Measurements from ENCODE around the gene CHMP1A. TPM values are rescaled to one million over a fixed set of nuclear protein-coding genes. Genes with fewer than 3 reads are reported as not detected.

The CHMP1A gene
- total RNA-seq, 2 donors from 2014 or later = 75.8 to 128 TPM

GRCh38 chr16:89617036-89617435 lies 40.5 kb downstream of the CHMP1A start:
- Histone ChIP-seq H3K4me3 (no peak overlapping the region), H3K27ac (no peak overlapping the region), H3K27me3 (replicated peaks; ENCODE audit: insufficient read depth) (no peaks in the 10 kb centered on the region), H3K9me3 (no peaks in the 10 kb centered on the region), H3K4me1 (replicated peaks) (no peaks in the 10 kb centered on the region), H3K36me3 (no peaks in the 10 kb centered on the region)
- 50% methylated on average over 6 of the region's 6 CpGs for WGBS
- TF ChIP-seq POLR2A (IDR thresholded peaks at IDR 0.05) = no peak
- no peak for TF ChIP-seq POLR2AphosphoS5 (IDR thresholded peaks at IDR 0.05)
- no peak for TF ChIP-seq CTCF (IDR thresholded peaks at IDR 0.05)
- intact Hi-C loops (cut with DNase I) = no loop called here
- no peak for DNase-seq (ENCODE audit: low spot score)

DNA sequence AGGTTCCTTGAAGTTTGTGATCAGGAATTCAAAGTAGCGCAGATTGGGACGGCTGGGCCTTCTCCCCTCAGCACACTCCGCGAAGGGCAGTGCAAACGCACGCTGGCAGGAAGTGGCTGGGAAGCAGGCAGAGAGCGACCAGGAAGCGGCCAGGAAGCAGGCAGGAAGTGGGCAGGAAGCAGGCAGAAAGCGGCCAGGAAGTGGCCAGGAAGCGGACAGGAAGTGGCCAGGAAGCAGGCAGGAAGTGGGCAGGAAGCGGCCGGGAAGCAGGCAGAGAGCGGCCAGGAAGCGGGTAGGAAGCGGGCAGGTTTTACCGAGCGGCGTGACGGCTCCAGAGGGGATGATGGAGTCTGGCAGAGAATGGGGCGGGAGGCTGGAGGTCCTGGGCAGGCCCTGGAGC lies 40.9 kb downstream of the CHMP1A start:
- TF ChIP-seq CTCF (IDR thresholded peaks at IDR 0.05) (no peak), POLR2AphosphoS5 (IDR thresholded peaks at IDR 0.05) (no peak), POLR2A (IDR thresholded peaks at IDR 0.05) (no peak)
- intact Hi-C loops (cut with DNase I) = no loop called here
- Histone ChIP-seq H3K4me1 (replicated peaks) (no peaks in the 10 kb centered on the region), H3K9me3 (no peaks in the 10 kb centered on the region), H3K27ac (no peak overlapping the region), H3K36me3 (no peaks in the 10 kb centered on the region), H3K4me3 (no peak overlapping the region), H3K27me3 (replicated peaks; ENCODE audit: insufficient read depth) (no peaks in the 10 kb centered on the region)
- WGBS = 80% methylated on average over 20 of the region's 20 CpGs
- no peak for DNase-seq (ENCODE audit: low spot score)

DNA sequence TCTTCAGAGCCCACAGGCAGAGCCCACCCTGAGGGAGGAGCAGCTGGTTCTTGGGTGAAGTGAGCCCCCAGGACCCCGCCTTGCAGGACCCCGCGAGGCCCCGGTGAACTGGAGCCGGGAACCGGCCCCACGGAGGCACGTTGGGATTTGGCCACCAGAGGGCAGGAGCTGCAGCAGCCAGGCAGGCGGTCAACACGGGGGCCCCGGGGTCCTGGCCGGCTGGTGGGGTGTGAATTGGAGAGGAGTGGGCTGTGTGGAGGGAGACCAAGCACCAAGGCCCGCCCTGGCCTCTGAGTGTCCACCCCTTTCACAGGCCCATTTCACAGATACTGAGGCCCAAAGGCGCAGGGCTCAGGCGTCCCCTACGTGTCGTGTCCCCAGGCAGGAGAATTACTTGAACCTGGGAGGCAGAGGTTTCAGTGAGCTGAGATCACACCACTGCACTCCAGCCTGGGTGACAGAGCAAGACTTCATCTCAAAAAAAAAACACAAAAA lies 41.9 kb downstream of the CHMP1A start:
- WGBS = 50% methylated on average over 17 of the region's 17 CpGs
- Histone ChIP-seq H3K27ac (no peak overlapping the region), H3K27me3 (replicated peaks; ENCODE audit: insufficient read depth) (no peaks in the 10 kb centered on the region), H3K36me3 (no peaks in the 10 kb centered on the region), H3K4me1 (replicated peaks) (no peaks in the 10 kb centered on the region), H3K4me3 (no peak overlapping the region), H3K9me3 (no peaks in the 10 kb centered on the region)
- intact Hi-C loops (cut with DNase I) = no loop called here
- TF ChIP-seq POLR2A (IDR thresholded peaks at IDR 0.05) (no peak), CTCF (IDR thresholded peaks at IDR 0.05) (peak in 1 of 4 experiments; percentile 35)
- no peak for DNase-seq (ENCODE audit: low spot score)

DNA sequence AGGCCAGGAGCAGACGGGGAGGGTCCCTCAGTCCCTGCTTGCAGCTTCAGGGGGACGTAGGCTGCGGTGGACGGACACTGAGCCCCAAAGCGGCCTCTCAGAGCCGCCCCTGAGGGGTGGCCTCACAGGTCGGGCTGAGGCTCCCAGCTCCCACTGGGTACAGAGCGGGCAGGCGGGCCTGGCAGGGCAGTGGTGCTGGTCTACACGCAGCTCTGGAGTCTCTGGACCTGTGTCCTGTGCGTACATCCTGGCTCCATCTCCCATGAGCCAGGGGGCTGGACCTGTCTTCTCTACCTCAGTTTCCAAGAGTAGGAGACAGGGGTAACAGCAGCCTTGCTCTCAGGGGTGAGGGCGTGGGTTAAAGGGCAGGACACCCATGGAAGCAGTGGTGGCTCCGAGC lies 42.3 kb downstream of the CHMP1A start:
- no peak overlapping the region for H3K4me3 ChIP-seq
- H3K4me1 ChIP-seq (replicated peaks) = no peaks in the 10 kb centered on the region
- 91% methylated on average over 12 of the region's 13 CpGs for WGBS
- H3K27ac ChIP-seq = no peak overlapping the region
- no peaks in the 10 kb centered on the region for H3K9me3 ChIP-seq
- no peaks in the 10 kb centered on the region for H3K36me3 ChIP-seq
- intact Hi-C loops (cut with DNase I) = no loop called here
- DNase-seq (ENCODE audit: low spot score) = no peak
- no peak for TF ChIP-seq POLR2AphosphoS5 (IDR thresholded peaks at IDR 0.05)
- TF ChIP-seq CTCF (IDR thresholded peaks at IDR 0.05) = no peak
- TF ChIP-seq POLR2A (IDR thresholded peaks at IDR 0.05) = no peak
- no peaks in the 10 kb centered on the region for H3K27me3 ChIP-seq (replicated peaks; ENCODE audit: insufficient read depth)

DNA sequence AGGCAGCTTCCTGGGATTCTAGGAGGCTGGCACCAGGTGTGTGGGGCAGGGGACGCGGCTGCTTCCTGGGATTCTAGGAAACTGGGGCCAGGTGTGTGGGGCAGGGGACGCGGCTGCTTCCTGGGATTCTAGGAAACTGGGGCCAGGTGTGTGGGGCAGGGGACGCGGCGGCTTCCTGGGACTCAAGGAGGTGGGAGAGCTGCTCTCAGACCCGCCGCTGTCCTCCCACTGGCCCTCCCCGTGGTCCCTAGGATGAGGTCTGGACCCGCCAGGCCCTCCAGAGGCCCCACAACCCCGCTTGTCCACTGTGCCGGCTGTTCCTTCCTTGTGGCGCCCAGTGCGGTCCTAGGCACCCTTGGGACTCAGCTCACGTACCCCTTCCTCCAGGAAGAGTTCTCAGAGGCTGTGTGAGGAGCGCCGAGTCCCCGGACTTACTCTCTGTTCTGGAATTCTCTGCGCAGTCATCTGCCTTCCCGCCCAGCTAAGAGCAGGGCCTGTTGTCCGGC lies 43.5 kb downstream of the CHMP1A start:
- no peak for DNase-seq (ENCODE audit: low spot score)
- TF ChIP-seq POLR2AphosphoS5 (IDR thresholded peaks at IDR 0.05) (no peak), POLR2A (IDR thresholded peaks at IDR 0.05) (no peak), CTCF (IDR thresholded peaks at IDR 0.05) (no peak)
- WGBS = 95% methylated on average over 22 of the region's 22 CpGs
- H3K9me3 ChIP-seq = no peaks in the 10 kb centered on the region
- H3K27me3 ChIP-seq (replicated peaks; ENCODE audit: insufficient read depth) = no peaks in the 10 kb centered on the region
- no peak overlapping the region for H3K4me3 ChIP-seq
- no peaks in the 10 kb centered on the region for H3K36me3 ChIP-seq
- no peaks in the 10 kb centered on the region for H3K4me1 ChIP-seq (replicated peaks)
- intact Hi-C loops (cut with DNase I) = no loop called here
- H3K27ac ChIP-seq = no peak overlapping the region

Measured in prostate gland (tissue), 2 donors.